ENCODE data around the gene PDE3A.

Gene PDE3A

GRCh38 chr12:20426957-20427356 lies 58.6 kb downstream of the PDE3A start:
- DNase-seq = no peak

GRCh38 chr12:20429852-20430251 lies 61.5 kb downstream of the PDE3A start:
- DNase-seq = no peak

GRCh38 chr12:20432290-20432689 lies 64.0 kb downstream of the PDE3A start:
- no peak for DNase-seq

- DNase-seq = no peak
These were observed 66.7 kb downstream of the PDE3A start for GRCh38 chr12:20434996-20435395.

DNA sequence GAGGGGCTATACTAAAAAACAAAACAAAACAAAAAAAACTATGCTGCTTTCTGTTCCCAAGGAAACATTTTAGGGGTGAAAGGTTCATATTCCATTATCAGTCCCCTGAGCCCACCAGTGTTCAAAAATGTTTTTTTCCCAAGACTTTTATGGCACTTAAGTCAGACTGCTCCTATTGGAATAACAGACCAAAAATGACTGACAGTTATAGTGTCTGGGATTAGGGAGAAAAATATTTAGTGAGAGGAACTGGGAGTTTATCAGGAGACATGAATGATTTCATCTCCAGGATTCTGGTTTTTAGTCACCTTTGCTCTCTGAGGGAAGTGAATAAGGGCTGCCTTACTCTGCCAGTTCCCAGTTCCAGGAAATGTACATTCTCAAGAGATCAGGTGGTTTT lies 68.0 kb downstream of the PDE3A start:
- no peak for DNase-seq

DNA sequence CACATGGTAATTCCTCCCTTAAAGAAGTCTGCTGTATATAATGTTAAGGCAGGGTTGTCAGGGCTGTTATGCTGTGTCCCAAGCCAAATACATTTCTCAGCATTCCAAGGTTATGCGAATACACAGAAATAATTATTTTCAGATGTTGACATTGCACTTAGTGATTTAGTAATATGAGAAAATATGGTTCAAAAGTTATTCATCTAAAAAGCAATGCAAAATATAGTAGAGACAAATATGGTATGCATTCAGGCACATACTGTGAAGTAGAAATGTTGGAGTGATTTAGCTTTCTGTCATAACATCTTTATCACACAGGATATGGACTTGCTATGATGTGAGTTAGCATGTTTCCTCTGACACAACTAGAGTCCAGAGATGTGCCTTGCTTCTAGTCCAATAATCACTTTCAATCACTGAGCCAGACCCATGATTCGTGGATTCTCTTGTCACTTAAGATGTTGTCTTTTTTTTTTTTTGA lies 70.0 kb downstream of the PDE3A start:
- no peak for DNase-seq

GRCh38 chr12:20439626-20440025 lies 71.3 kb downstream of the PDE3A start:
- no peak for DNase-seq

DNA sequence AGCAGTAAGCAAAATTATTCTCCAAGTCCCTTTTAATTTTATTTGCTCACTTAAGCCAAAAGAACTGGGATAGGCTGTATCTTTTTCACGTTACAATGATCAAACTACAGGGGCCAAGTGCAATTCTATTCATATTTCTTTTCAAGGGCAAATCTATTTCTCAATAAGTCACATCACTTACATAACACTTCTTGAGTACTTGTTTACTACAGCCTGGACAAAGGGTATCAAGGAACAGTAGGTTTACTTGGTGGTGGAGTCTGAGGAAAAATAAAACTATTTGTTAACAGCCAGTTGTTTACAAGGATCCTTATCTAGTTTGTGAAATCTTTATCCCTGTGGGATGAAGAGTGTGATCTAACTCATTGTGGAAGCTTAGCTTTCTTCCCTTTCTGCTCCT lies 72.1 kb downstream of the PDE3A start:
- no peak for DNase-seq

GRCh38 chr12:20442322-20442721 lies 74.0 kb downstream of the PDE3A start:
- no peak for DNase-seq

DNA sequence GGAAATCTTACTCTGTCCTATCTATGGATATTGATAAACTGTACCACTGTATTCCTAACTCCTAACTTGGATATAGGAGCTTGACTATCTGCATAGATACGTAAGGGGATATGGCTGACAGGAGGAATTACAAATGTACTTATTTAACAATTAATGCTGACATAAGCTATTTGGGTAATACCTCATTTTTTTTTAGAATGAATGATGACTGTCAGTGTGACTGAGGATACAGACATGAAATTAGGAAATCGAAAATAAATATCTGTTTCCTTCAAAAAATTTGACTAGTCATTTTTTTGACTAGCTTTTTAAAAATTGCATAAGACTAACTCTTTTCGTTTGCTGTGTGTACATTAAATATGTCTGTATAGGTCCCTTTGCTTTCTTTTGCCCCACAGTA lies 74.9 kb downstream of the PDE3A start:
- DNase-seq = no peak

GRCh38 chr12:20443792-20444191 lies 75.5 kb downstream of the PDE3A start:
- no peak for DNase-seq

GRCh38 chr12:20444595-20445170 lies 76.3 kb downstream of the PDE3A start:
- no peak for DNase-seq

GRCh38 chr12:20445687-20446086 lies 77.3 kb downstream of the PDE3A start:
- no peak for DNase-seq

DNA sequence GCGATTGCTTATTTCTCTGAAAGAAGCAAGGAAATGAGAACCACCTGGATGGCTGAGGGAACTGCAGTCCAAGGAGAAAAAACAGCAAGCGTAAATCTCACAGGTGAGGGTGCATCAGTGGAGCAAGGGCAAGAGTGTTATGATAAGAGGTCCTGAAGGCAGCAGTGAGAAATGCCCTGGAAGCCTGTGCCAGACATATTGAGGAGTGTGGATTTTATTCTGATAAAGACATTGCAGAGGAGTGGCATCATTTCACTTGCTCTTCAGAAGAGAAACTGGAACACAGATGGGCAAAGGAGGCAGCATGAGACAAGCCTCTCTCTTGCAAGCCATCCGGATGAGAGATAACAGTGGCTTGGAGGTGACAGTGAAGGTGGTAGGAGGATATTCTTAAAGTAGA lies 78.5 kb downstream of the PDE3A start:
- DNase-seq = no peak

DNA sequence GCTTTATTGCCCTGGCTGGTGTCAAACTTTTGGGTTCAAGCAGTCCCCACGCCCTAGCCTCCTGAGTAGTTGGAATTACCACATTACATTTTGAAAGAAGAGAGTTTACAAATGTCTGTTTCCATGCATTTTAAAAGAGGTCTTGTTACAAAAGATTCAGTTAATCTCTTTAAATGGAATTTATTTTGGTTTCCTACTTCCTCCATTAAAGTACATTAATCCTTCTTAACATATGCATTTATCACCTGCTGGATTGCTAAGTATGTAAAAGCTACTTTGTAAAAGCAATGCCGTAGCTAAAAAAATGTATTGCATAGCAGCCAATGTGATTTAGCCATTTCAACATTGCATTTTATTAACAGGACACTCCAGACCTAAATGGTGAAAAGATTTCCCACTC lies 80.4 kb downstream of the PDE3A start:
- DNase-seq = no peak

DNA sequence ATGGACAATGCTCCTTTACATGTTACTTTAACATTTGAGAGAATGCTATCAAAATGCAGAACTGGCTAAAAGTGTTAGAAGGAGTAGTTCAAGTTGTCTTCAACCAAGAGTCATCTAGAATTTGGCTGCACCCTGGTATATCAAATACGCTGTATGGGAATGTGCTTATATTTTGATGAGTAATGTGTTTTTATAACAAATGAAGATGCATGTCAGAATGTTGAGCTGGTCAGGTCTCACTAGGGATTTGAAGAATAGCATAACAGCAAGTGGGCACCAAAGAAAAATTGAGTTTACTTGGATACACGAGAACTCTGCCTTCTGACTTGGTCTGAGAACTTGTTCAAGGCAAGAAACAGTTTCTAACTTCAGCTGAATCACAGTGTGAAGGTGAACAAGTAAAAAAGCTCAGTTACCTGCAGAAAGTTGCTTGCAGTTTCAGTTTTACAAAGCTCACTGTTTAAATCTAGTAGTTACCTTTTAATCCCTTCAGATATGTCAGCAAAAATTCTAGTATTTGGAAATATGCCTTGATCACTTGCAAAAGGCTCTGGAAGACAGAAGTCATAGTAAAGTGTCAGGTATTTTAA lies 82.3 kb downstream of the PDE3A start:
- DNase-seq = no peak

DNA sequence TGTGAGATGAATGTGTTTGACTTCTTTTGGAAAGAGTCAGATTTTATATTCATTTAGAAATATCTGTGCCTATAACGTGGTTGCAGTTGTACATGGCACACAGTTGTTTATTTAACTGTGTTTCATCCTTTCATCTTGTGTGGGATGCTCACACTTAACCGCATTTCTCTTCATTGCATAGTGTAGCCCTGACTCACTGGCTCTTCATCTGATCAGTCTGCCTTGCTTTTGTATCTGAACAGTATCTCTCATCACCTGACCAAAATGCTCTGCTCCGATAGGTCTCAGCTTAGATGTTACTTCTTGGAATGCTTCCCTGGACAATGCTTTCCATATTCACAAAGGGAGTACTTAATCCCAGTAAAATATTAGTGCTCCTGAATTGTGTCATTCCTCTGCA lies 83.4 kb downstream of the PDE3A start:
- no peak for DNase-seq

- no peak for DNase-seq
These were observed 84.2 kb downstream of the PDE3A start for GRCh38 chr12:20452496-20453010.

GRCh38 chr12:20453756-20454310 lies 85.5 kb downstream of the PDE3A start:
- no peak for DNase-seq

DNA sequence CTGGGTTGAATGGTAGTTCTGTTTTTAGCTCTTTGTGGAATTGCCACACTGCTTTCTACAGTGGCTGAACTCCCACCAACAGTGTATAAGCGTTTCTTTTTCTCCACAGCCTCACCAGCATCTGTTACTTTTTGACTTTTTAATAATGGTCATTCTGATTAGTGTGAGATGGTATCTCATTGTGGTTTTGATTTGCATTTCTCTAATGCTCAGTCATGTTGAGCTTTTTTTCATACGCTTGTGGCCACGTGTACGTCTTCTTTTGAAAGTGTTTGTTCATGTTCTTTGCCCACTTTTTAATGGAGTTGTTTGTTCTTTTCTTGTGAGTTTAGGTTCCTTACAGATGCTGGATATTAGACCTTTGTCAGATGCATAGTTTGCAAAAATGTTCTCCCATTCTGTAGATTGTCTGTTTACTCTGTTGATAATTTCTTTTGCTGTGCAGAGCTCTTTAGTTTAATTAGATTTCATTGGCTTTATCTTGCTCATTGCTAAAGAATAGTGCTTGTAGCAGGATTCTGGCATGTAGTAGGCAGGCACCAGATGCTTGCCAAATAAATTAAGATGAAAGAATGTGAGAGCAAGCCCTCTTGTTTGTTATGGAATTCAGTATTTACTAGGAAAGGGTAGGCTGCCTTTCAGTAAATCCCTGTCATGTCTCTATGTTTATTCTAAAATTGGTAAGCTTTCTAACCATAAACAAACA lies 86.8 kb downstream of the PDE3A start:
- DNase-seq = no peak

- DNase-seq = no peak
These were observed 89.2 kb downstream of the PDE3A start for GRCh38 chr12:20457582-20457981.

DNA sequence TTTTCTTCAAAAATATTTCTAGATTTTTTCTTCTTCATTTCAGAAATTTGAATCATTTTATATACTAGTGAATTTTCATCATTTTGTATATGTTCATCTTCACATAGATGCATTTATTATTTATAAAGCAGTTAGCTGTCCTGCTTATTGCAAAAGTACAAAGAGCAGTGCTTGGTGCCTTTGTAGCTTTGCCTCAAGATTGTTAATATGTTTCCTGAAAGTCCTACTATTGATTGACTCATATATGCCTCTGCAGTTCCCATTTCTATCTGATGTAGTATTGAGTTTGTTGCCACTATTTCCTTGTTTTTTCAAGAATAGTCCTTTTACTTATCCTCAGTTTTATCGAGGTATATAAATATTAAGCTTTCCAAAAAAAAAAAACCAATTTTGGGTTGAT lies 89.7 kb downstream of the PDE3A start:
- no peak for DNase-seq

DNA sequence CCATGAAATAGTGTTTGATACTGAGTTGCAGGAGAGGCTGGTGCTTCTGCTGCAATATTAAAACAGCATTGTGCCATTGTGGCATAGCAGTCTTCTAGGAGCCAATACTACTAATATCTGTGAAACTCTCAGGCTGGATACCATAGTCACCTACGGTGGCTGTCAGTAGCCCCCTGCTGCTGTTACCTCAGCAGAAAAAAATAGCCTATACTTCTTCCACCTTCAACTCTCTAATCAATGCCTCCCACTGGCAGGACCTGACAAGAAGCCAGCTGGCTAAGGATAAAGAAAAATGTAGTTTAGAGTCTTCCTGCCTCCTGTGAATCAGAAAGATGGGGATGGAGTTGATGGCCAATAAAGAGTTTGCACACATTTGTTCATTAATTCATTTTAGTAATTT lies 91.6 kb downstream of the PDE3A start:
- no peak for DNase-seq

- no peak for DNase-seq
These were observed 92.6 kb downstream of the PDE3A start for GRCh38 chr12:20460956-20461355.
